K562 (cell line): ENCODE measurements around the gene SLC7A4. TPM values are rescaled to one million over a fixed set of nuclear protein-coding genes. Genes with fewer than 3 reads are reported as not detected.

Experiments used
- GABPA ChIP-seq: fragments of 200-800 bp; sonication (Bioruptor generic); conservative IDR thresholded peaks from 2 replicates; pipeline ENCODE4 v1.6.1; 2016; ENCODE audit warnings: low read depth, missing genetic modification characterization, missing compliant biosample characterization
- GATAD2A ChIP-seq: fragments of 450-650 bp; IDR thresholded peaks from 2 replicates; pipeline ENCODE4 v1.6.1; 2017
- HNRNPLL ChIP-seq: fragments of 200-400 bp; formaldehyde crosslinking; IDR thresholded peaks from 2 replicates; pipeline ENCODE4 v1.6.1; 2017; ENCODE audit warnings: low read length, low read depth, mild to moderate bottlenecking; ENCODE audit not compliant: poor library complexity, severe bottlenecking
- L3MBTL2 ChIP-seq: fragments of 450-650 bp; IDR thresholded peaks from 2 replicates; pipeline ENCODE4 v1.6.1; 2016; ENCODE audit warnings: mild to moderate bottlenecking, moderate library complexity
- MIER1 ChIP-seq: fragments of 450-650 bp; IDR thresholded peaks from 2 replicates; pipeline ENCODE4 v1.6.1; 2016; ENCODE audit warnings: antibody characterized with exemption, mild to moderate bottlenecking, low read depth
- SIN3A ChIP-seq, 2 experiments: fragments of 150-350 bp in 1 of 2; IDR thresholded peaks; 2 replicates each; pipeline ENCODE4 v1.6.1; 2011 to 2016; ENCODE audit warnings: borderline replicate concordance in 2 of 2, low read depth in 2 of 2, low read length in 2 of 2, mild to moderate bottlenecking in 2 of 2, moderate library complexity in 2 of 2; ENCODE audit not compliant: control insufficient read depth in 1 of 2
- TAF15 ChIP-seq: fragments of 200-400 bp; formaldehyde crosslinking; IDR thresholded peaks from 2 replicates; pipeline ENCODE4 v1.6.1; 2017; ENCODE audit warnings: mild to moderate bottlenecking, low read depth, low read length, moderate library complexity
- U2AF1 ChIP-seq: fragments of 200-400 bp; formaldehyde crosslinking; optimal IDR thresholded peaks from 2 replicates; pipeline ENCODE3; 2017; ENCODE audit warnings: mild to moderate bottlenecking, low read depth, low read length, moderate library complexity
- ZNF121 ChIP-seq: sonication (generic); formaldehyde crosslinking; conservative IDR thresholded peaks from 2 replicates; pipeline ENCODE4 v1.8.0; 2022; ENCODE audit warnings: missing genetic modification reagents
- ZNF133 ChIP-seq: fragments of 250-450 bp; sonication (Bioruptor Pico); IDR thresholded peaks from 2 replicates; pipeline ENCODE4 v1.4.0; 2020; ENCODE audit warnings: mild to moderate bottlenecking
- polyA plus RNA-seq, 8 experiments: library from polyadenylated mRNA; depleted of rRNA in 4 of 8; stranded (reverse) in 5 of 8; unstranded in 3 of 8; fragments of >200 nt; fragmentation: Nextera tagmentation in 2 of 8; fragmentation: Illumina TruSeq in 1 of 8; extraction: Ambion mirVana in 2 of 8; extraction: Trizol in 1 of 8; gene quantifications; 2 replicates each; pipeline versions ENCODE4 v1.2.1 to v1.2.3, GENCODE V29; 2011 to 2014; ENCODE audit warnings: inconsistent platforms in 1 of 8, missing spikeins in 1 of 8
- total RNA-seq, 7 experiments: library from RNA; depleted of rRNA in 6 of 7; stranded (reverse); fragments of >200 nt in 6 of 7; fragmentation: Illumina TruSeq in 2 of 7; extraction: Trizol in 2 of 7; gene quantifications; 2 replicates each; pipeline versions ENCODE4 v1.2.1 to v1.2.3, GENCODE V29; 2011 to 2021; ENCODE audit warnings: low replicate concordance in 1 of 7
- TF ChIP-seq, protein P1 (sequence below): sonication (generic); formaldehyde crosslinking; IDR thresholded peaks from 2 replicates; pipeline ENCODE4 v1.8.0; 2023; ENCODE audit warnings: mild to moderate bottlenecking, missing genetic modification reagents
- TF ChIP-seq, protein P2 (sequence below): fragments of 450-650 bp; IDR thresholded peaks from 2 replicates; pipeline ENCODE4 v1.6.1; 2016; ENCODE audit warnings: missing biosample characterization, missing genetic modification characterization
- TF ChIP-seq, protein P3 (sequence below): fragments of 250-450 bp; sonication (Bioruptor Pico); IDR thresholded peaks from 2 replicates; pipeline ENCODE4 v1.6.1; 2021; ENCODE audit warnings: mild to moderate bottlenecking
- TF ChIP-seq, protein P4 (sequence below), 2 experiments: IDR thresholded peaks in 1 of 2; conservative IDR thresholded peaks in 1 of 2; 2 replicates each; pipeline ENCODE4 v1.6.1; 2016; ENCODE audit warnings: low read depth in 2 of 2, mild to moderate bottlenecking in 1 of 2, missing compliant biosample characterization in 1 of 2, missing genetic modification characterization in 1 of 2, moderate library complexity in 1 of 2

The SLC7A4 gene
- total and polyA plus RNA-seq, 9 of the 15 experiments (the other 6 are each of a cell fraction or from before 2014, with no cell fraction given) = not detected

DNA sequence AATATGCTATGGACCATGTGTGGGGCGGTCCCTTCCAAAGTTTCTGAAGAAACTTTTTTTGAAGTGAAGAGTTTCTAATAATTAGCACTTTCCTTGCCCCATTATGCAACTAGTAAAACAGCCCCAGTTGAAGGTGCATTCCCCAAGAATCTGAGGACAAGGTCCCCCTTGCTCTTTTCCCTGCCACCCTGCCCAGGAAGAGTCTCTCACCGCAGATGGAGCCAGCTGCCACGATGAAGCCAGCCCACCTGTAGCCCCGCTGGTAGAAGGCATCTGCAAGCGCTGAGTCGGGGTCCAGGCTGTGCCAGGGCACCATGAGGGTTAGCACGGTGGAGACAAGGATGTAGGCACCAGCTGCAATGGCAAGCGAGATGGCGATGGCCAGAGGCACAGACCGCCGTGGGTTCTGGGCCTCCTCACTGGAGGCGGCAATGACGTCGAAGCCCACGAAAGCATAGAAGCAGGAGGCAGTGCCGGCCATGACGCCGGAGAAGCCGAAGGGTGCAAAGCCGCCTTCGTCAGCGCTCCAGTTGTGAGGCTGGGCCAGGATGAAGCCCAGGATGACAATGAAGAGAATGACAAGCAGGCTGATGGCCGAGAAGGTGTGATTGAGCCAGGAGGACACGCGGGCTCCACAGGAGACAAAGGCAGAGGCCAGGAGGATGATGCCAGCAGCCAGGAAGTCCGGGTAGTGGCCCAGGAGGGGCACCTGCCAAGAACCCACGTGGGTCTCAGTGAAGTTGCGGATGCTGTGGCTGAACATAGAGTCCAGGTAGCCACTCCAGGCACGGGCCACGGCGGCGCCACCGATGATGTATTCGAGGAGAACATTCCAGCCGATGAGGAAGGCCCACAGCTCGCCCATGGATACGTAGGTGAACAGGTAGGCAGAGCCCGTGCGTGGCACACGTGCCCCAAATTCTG, 1.5 kb downstream of the SLC7A4 start (continued):
- TF ChIP-seq, protein P1, sequence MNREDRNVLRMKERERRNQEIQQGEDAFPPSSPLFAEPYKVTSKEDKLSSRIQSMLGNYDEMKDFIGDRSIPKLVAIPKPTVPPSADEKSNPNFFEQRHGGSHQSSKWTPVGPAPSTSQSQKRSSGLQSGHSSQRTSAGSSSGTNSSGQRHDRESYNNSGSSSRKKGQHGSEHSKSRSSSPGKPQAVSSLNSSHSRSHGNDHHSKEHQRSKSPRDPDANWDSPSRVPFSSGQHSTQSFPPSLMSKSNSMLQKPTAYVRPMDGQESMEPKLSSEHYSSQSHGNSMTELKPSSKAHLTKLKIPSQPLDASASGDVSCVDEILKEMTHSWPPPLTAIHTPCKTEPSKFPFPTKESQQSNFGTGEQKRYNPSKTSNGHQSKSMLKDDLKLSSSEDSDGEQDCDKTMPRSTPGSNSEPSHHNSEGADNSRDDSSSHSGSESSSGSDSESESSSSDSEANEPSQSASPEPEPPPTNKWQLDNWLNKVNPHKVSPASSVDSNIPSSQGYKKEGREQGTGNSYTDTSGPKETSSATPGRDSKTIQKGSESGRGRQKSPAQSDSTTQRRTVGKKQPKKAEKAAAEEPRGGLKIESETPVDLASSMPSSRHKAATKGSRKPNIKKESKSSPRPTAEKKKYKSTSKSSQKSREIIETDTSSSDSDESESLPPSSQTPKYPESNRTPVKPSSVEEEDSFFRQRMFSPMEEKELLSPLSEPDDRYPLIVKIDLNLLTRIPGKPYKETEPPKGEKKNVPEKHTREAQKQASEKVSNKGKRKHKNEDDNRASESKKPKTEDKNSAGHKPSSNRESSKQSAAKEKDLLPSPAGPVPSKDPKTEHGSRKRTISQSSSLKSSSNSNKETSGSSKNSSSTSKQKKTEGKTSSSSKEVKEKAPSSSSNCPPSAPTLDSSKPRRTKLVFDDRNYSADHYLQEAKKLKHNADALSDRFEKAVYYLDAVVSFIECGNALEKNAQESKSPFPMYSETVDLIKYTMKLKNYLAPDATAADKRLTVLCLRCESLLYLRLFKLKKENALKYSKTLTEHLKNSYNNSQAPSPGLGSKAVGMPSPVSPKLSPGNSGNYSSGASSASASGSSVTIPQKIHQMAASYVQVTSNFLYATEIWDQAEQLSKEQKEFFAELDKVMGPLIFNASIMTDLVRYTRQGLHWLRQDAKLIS = no peak
- TF ChIP-seq GATAD2A = no peak
- no peak for TF ChIP-seq HNRNPLL
- TF ChIP-seq L3MBTL2 = no peak; the same call in 1 of the 2 replicates
- TF ChIP-seq GABPA = no peak
- TF ChIP-seq, protein P2, sequence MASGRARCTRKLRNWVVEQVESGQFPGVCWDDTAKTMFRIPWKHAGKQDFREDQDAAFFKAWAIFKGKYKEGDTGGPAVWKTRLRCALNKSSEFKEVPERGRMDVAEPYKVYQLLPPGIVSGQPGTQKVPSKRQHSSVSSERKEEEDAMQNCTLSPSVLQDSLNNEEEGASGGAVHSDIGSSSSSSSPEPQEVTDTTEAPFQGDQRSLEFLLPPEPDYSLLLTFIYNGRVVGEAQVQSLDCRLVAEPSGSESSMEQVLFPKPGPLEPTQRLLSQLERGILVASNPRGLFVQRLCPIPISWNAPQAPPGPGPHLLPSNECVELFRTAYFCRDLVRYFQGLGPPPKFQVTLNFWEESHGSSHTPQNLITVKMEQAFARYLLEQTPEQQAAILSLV (tag) = no peak
- 0 out of 2 replicates have a peak, but pooled peaks have one; percentile 53 for TF ChIP-seq ZNF133 (CRISPR knock-in tag)
- TF ChIP-seq SIN3A (IDR thresholded peaks at IDR 0.05; ENCODE audit: borderline replicate concordance in 2 of 2, control insufficient read depth in 1 of 2, low read depth in 2 of 2, low read length in 2 of 2) = no peak
- 0 out of 2 replicates have a peak, but pooled peaks have one; percentile 47 for TF ChIP-seq TAF15
- no peak for TF ChIP-seq ZNF121
- TF ChIP-seq, protein P3, sequence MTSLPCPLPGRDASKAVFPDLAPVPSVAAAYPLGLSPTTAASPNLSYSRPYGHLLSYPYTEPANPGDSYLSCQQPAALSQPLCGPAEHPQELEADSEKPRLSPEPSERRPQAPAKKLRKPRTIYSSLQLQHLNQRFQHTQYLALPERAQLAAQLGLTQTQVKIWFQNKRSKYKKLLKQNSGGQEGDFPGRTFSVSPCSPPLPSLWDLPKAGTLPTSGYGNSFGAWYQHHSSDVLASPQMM = no peak
- TF ChIP-seq U2AF1 = no peak
- TF ChIP-seq MIER1 = no peak
- TF ChIP-seq, protein P4, sequence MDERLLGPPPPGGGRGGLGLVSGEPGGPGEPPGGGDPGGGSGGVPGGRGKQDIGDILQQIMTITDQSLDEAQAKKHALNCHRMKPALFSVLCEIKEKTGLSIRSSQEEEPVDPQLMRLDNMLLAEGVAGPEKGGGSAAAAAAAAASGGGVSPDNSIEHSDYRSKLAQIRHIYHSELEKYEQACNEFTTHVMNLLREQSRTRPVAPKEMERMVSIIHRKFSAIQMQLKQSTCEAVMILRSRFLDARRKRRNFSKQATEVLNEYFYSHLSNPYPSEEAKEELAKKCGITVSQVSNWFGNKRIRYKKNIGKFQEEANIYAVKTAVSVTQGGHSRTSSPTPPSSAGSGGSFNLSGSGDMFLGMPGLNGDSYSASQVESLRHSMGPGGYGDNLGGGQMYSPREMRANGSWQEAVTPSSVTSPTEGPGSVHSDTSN (CRISPR knock-in tag; IDR thresholded peaks at IDR 0.05; ENCODE audit: low read depth) = no peak
- TF ChIP-seq, protein P4 (tag; conservative IDR thresholded peaks at IDR 0.05; ENCODE audit: low read depth) = no peak
